Posterior vena cava (tissue), 2 donors: ENCODE measurements around the gene GRM5. TPM values are rescaled to one million over a fixed set of nuclear protein-coding genes. Genes with fewer than 3 reads are reported as not detected.
"Not testable (repeated sequence)": the region's sequence is repeated elsewhere in the genome, so short reads cannot be mapped to it uniquely, and the experiment has no call there.

Source experiments
- DNase-seq: peaks from one replicate; pipeline ENCODE4 v3.0.0-alpha.2; 2020; ENCODE audit warnings: low spot score
- intact Hi-C, 2 donors: fragments of 100-400 bp; cut with DNase I; formaldehyde crosslinking; loops; one replicate each; pipeline versions ENCODE4 v1.14.1 to v1.14.2; 2022 to 2023
- total RNA-seq, 2 donors: library from RNA; stranded (reverse); fragmentation: NEBNext Ultra II Directional; extraction: Animal tissue kit (Norgen Biotek cat#: 25700); gene quantifications; one replicate each; pipeline ENCODE4 v1.2.1, GENCODE V29; 2021
- donor health status: DM: yes; HTN: yes; CAD: no.
- donor health status: DM: yes; HTN: yes; CAD: no.

Gene GRM5
- total RNA-seq, 2 donors from 2014 or later: 0.23 to 0.81 TPM

GRCh38 chr11:88849368-88849767, 216.4 kb downstream of the GRM5 start:
- DNase-seq: no peak
- intact Hi-C loops: no loop called here

GRCh38 chr11:88846266-88846665, 219.5 kb downstream of the GRM5 start:
- intact Hi-C loops, DNase-seq: not testable (repeated sequence)

GRCh38 chr11:88844941-88845340, 220.8 kb downstream of the GRM5 start:
- DNase-seq, intact Hi-C loops: not testable (repeated sequence)

- DNase-seq, intact Hi-C loops: not testable (repeated sequence)
Measured at GRCh38 chr11:88843766-88844426, 221.9 kb downstream of the GRM5 start.

- intact Hi-C loops, DNase-seq: not testable (repeated sequence)
Measured at GRCh38 chr11:88838139-88838538, 227.6 kb downstream of the GRM5 start.

GRCh38 chr11:88835709-88836108, 230.1 kb downstream of the GRM5 start:
- intact Hi-C loops, DNase-seq: not testable (repeated sequence)

- DNase-seq: no peak
- intact Hi-C loops: no loop called here
Measured at GRCh38 chr11:88831303-88831890, 234.4 kb downstream of the GRM5 start.

- intact Hi-C loops: no loop called here
- DNase-seq: no peak
Measured at GRCh38 chr11:88827018-88827676, 238.6 kb downstream of the GRM5 start.

- intact Hi-C loops: no loop called here
- no peak for DNase-seq
Measured at GRCh38 chr11:88819616-88820015, 246.2 kb downstream of the GRM5 start.

- DNase-seq: no peak
- intact Hi-C loops: no loop called here
Measured at GRCh38 chr11:88818978-88819377, 246.8 kb downstream of the GRM5 start.

GRCh38 chr11:88815505-88815904, 250.3 kb downstream of the GRM5 start:
- intact Hi-C loops: no loop called here
- DNase-seq: no peak

- intact Hi-C loops: no loop called here
- no peak for DNase-seq
Measured at GRCh38 chr11:88814076-88814475, 251.7 kb downstream of the GRM5 start.

- no peak for DNase-seq
- intact Hi-C loops: no loop called here
Measured at GRCh38 chr11:88813233-88813915, 252.4 kb downstream of the GRM5 start.

- DNase-seq: no peak
- intact Hi-C loops: no loop called here
Measured at GRCh38 chr11:88810420-88811097, 255.2 kb downstream of the GRM5 start.

GRCh38 chr11:88809126-88809525, 256.7 kb downstream of the GRM5 start:
- no peak for DNase-seq
- intact Hi-C loops: no loop called here

GRCh38 chr11:88807349-88807748, 258.4 kb downstream of the GRM5 start:
- intact Hi-C loops: no loop called here
- DNase-seq: no peak

GRCh38 chr11:88806410-88806809, 259.4 kb downstream of the GRM5 start:
- intact Hi-C loops: no loop called here
- no peak for DNase-seq

GRCh38 chr11:88801484-88802123, 264.2 kb downstream of the GRM5 start:
- intact Hi-C loops: no loop called here

More at GRCh38 chr11:88801484-88802123, 264.2 kb downstream of the GRM5 start:
- DNase-seq: no peak
